ENCODE results near the gene UBE3C. TPM values are rescaled to one million over a fixed set of nuclear protein-coding genes. Genes with fewer than 3 reads are reported as not detected.

The UBE3C gene
- total RNA-seq, 1 donor from 2014 or later = 54.2 TPM

DNA sequence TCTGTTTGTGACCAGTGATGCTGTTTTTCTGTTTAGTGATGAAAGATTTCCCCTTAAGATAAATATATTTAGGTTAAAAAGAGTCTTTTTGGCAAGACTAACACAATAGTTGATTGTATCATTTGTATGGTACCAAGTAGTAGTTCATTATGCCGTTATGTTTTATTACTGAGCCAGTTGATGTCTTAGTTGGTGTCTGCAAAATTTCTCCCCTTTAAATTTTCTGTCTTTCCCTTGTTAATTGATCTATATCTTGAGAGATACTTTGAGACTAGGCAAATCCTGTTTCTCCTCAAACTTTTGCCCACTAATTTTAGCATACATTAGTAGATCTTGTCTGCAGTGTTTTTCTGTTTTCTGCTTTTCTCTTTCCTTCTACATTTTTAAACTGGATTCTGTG, 21.7 kb downstream of the UBE3C start:
- Mint-ChIP-seq H3K36me3 (ENCODE audit: low read depth, unreplicated experiment) (peaks cover 12% of the 10 kb centered on the region), H3K27ac (ENCODE audit: unreplicated experiment) (no peak overlapping the region), H3K9me3 (ENCODE audit: unreplicated experiment) (no peaks in the 10 kb centered on the region), H3K27me3 (ENCODE audit: unreplicated experiment) (no peaks in the 10 kb centered on the region), H3K4me3 (ENCODE audit: unreplicated experiment) (no peak overlapping the region), H3K4me1 (ENCODE audit: unreplicated experiment) (no peaks in the 10 kb centered on the region)
- no peak for DNase-seq (ENCODE audit: low spot score)
- TF ChIP-seq, protein P1, sequence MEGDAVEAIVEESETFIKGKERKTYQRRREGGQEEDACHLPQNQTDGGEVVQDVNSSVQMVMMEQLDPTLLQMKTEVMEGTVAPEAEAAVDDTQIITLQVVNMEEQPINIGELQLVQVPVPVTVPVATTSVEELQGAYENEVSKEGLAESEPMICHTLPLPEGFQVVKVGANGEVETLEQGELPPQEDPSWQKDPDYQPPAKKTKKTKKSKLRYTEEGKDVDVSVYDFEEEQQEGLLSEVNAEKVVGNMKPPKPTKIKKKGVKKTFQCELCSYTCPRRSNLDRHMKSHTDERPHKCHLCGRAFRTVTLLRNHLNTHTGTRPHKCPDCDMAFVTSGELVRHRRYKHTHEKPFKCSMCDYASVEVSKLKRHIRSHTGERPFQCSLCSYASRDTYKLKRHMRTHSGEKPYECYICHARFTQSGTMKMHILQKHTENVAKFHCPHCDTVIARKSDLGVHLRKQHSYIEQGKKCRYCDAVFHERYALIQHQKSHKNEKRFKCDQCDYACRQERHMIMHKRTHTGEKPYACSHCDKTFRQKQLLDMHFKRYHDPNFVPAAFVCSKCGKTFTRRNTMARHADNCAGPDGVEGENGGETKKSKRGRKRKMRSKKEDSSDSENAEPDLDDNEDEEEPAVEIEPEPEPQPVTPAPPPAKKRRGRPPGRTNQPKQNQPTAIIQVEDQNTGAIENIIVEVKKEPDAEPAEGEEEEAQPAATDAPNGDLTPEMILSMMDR (IDR thresholded peaks at IDR 0.05; ENCODE audit: unreplicated experiment) = no peak

DNA sequence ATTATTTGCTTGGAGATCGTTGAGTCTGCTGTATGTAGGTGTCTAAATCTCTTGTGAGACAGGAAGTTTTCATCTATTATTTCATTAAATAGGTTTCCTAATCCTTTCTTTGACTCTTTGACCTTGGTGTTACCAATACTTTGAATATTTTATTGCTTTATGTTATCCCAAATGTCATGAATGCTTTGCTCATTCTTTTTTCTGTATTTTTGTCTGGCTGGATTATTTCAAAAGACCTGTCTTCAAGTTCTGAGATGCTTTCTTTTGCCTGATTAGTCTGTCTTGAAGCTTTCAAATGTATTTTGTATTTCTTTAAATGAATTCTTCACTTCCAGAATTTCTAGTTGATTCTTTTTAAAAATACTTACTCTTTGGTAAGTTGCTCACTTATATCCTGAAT, 27.3 kb downstream of the UBE3C start:
- no peak for DNase-seq (ENCODE audit: low spot score)
- Mint-ChIP-seq H3K36me3 (ENCODE audit: low read depth, unreplicated experiment) (peaks cover 20% of the 10 kb centered on the region), H3K4me3 (ENCODE audit: unreplicated experiment) (no peak overlapping the region), H3K4me1 (ENCODE audit: unreplicated experiment) (no peaks in the 10 kb centered on the region), H3K27ac (ENCODE audit: unreplicated experiment) (no peak overlapping the region), H3K27me3 (ENCODE audit: unreplicated experiment) (no peaks in the 10 kb centered on the region), H3K9me3 (ENCODE audit: unreplicated experiment) (no peaks in the 10 kb centered on the region)
- TF ChIP-seq, protein P1 (IDR thresholded peaks at IDR 0.05; ENCODE audit: unreplicated experiment) = no peak

DNA sequence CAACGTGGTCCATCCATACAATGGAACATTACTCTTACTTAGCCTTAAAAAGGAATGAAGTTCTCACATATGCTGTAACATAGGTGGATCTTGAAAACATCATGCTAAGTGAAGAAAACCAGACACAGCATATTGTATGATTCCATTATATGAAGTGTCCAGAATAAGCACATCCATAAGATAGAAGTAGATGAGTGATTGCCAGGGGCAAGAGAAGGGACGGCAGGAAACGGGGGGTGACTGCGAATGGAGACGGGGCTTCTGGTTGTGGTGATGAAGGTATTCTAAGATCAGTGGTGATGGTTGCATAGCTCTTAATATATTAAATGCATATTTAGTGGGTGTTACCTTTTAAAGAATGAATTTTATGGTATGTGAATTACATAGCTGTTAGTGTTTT, 29.8 kb downstream of the UBE3C start:
- Mint-ChIP-seq H3K9me3 (ENCODE audit: unreplicated experiment) (no peaks in the 10 kb centered on the region), H3K4me3 (ENCODE audit: unreplicated experiment) (no peak overlapping the region), H3K36me3 (ENCODE audit: low read depth, unreplicated experiment) (peaks cover 20% of the 10 kb centered on the region), H3K27ac (ENCODE audit: unreplicated experiment) (peak overlapping the region; percentile 50), H3K27me3 (ENCODE audit: unreplicated experiment) (no peaks in the 10 kb centered on the region), H3K4me1 (ENCODE audit: unreplicated experiment) (no peaks in the 10 kb centered on the region)
- no peak for DNase-seq (ENCODE audit: low spot score)
- TF ChIP-seq, protein P1 (IDR thresholded peaks at IDR 0.05; ENCODE audit: unreplicated experiment) = no peak

- DNase-seq (ENCODE audit: low spot score) = no peak
- TF ChIP-seq, protein P1 (IDR thresholded peaks at IDR 0.05; ENCODE audit: unreplicated experiment) = no peak
- Mint-ChIP-seq H3K9me3 (ENCODE audit: unreplicated experiment) (no peaks in the 10 kb centered on the region), H3K27me3 (ENCODE audit: unreplicated experiment) (no peaks in the 10 kb centered on the region), H3K36me3 (ENCODE audit: low read depth, unreplicated experiment) (peaks cover 17% of the 10 kb centered on the region), H3K27ac (ENCODE audit: unreplicated experiment) (no peak overlapping the region), H3K4me1 (ENCODE audit: unreplicated experiment) (no peaks in the 10 kb centered on the region), H3K4me3 (ENCODE audit: unreplicated experiment) (no peak overlapping the region)
These were observed 38.0 kb downstream of the UBE3C start for GRCh38 chr7:157176771-157177170.

DNA sequence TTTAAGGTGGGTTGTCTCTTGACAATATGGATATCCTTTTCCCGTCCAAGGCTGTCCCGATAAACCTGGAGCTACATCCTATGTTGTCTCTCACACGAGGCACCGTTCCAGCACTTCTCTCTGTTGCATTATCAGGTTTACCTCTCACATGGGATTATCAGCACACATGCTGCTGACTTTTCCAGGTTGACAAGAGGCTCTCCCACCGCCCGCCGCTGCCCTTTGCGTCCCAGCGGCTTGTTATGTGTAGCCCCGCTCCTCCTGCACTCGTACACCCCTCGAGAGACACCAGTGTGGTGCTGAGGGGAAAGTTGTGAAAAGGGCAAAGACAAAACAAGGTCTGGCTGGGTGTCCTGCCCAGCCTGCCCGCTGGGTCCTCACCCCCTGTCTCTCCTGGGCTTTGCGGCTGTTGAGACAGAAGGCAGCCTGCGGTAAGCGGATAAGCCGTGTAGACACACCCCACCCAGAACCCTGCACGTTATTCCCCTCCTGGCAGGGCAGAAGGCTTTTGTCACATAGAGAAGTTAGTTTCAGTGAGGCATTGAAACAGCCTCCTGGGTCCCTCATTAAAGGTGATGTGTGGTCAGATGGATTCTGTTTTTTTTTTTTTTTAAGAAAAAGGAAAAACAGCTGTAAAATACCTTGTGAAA, 38.7 kb downstream of the UBE3C start:
- H3K36me3 Mint-ChIP-seq (ENCODE audit: low read depth, unreplicated experiment) = peaks cover 23% of the 10 kb centered on the region
- H3K27me3 Mint-ChIP-seq (ENCODE audit: unreplicated experiment) = no peaks in the 10 kb centered on the region
- H3K27ac Mint-ChIP-seq (ENCODE audit: unreplicated experiment) = no peak overlapping the region

More for the DNA sequence above, 38.7 kb downstream of the UBE3C start:
- TF ChIP-seq, protein P1 (IDR thresholded peaks at IDR 0.05; ENCODE audit: unreplicated experiment) = no peak
- no peak for DNase-seq (ENCODE audit: low spot score)
- no peaks in the 10 kb centered on the region for H3K9me3 Mint-ChIP-seq (ENCODE audit: unreplicated experiment)
- no peaks in the 10 kb centered on the region for H3K4me1 Mint-ChIP-seq (ENCODE audit: unreplicated experiment)
- no peak overlapping the region for H3K4me3 Mint-ChIP-seq (ENCODE audit: unreplicated experiment)
